ENCODE measurements around the gene RBM4B. TPM values are rescaled to one million over a fixed set of nuclear protein-coding genes. Genes with fewer than 3 reads are reported as not detected.

Gene RBM4B
- total and polyA plus RNA-seq, 2 donors from 2014 or later, result 18.2 to 20.8 TPM

- Histone ChIP-seq H3K4me3 (ENCODE audit: low read length in 3 of 3) (no peak overlapping the region), H3K4me1 (ENCODE audit: control insufficient read depth in 2 of 3, insufficient read depth in 2 of 3, low read depth in 1 of 3, low read length in 3 of 3) (no peaks in the 10 kb centered on the region), H3K27ac (ENCODE audit: low read depth in 2 of 2, low read length in 2 of 2) (no peak overlapping the region), H3K9ac (ENCODE audit: low read length in 3 of 3) (no peak overlapping the region), H3K9me3 (ENCODE audit: control insufficient read depth in 2 of 3, insufficient read depth in 1 of 3, low read length in 3 of 3) (no peaks in the 10 kb centered on the region), H3K27me3 (ENCODE audit: control insufficient read depth, insufficient read depth, low read length) (no peaks in the 10 kb centered on the region), H3K36me3 (ENCODE audit: control insufficient read depth in 2 of 3, insufficient read depth in 3 of 3, low read length in 3 of 3) (peaks cover 0 to 10% (median 0%) of the 10 kb centered on the region in 3 donors)
- FAIRE-seq (no peak), DNase-seq (no peak)
- intact Hi-C loops (cut with DNase I), result no loop called here
- TF ChIP-seq CTCF (IDR thresholded peaks at IDR 0.05; ENCODE audit: borderline replicate concordance, extremely low read depth, insufficient read depth), result no peak
Measured at GRCh38 chr11:66705587-66706335, 28.1 kb upstream of the RBM4B start.

DNA sequence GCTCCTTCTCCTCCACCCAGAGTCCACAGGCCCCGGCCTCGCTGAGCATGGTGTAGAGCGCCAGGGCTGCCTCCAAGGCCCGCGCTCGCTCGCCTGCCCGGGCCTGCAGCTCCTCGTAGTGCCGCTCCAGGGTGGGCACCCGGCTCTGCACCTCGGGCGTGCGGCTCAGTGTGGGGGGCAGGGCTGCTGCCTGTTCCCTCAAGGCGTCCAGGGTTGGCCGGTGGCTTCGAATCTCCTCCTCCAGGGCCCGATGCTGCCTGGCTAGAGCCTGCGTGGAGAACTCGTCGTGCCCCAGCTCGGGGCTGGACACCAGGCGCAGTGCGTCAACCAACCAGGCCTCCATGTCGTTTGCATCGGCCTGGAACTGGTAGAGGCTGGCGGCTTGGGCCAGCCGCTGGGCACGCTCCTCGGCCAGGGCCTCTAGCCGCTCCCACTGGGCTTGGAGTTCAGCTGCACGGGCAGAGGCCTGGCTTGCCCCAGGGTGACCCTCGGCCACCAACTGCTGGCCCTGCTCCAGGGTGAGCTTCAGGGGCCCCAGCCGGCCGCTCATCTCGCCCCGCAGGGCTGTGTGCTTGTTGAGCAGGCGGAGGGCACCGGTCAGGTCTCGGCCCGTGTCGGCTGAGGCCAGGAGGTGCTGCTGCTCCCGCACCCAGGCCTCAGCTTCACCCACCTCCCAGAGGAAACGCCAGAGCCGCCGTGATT, 27.1 kb upstream of the RBM4B start:
- Histone ChIP-seq H3K36me3 (ENCODE audit: control insufficient read depth in 2 of 3, insufficient read depth in 3 of 3, low read length in 3 of 3) (peaks cover 0 to 7% (median 0%) of the 10 kb centered on the region in 3 donors), H3K4me3 (ENCODE audit: low read length in 3 of 3) (no peak overlapping the region), H3K27ac (ENCODE audit: low read depth in 2 of 2, low read length in 2 of 2) (no peak overlapping the region), H3K9me3 (ENCODE audit: control insufficient read depth in 2 of 3, insufficient read depth in 1 of 3, low read length in 3 of 3) (no peaks in the 10 kb centered on the region), H3K27me3 (ENCODE audit: control insufficient read depth, insufficient read depth, low read length) (no peaks in the 10 kb centered on the region), H3K9ac (ENCODE audit: low read length in 3 of 3) (no peak overlapping the region), H3K4me1 (ENCODE audit: control insufficient read depth in 2 of 3, insufficient read depth in 2 of 3, low read depth in 1 of 3, low read length in 3 of 3) (no peaks in the 10 kb centered on the region)
- no peak for FAIRE-seq
- intact Hi-C loops (cut with DNase I), result no loop called here
- no peak for DNase-seq
- no peak for TF ChIP-seq CTCF (IDR thresholded peaks at IDR 0.05; ENCODE audit: borderline replicate concordance, extremely low read depth, insufficient read depth)

DNA sequence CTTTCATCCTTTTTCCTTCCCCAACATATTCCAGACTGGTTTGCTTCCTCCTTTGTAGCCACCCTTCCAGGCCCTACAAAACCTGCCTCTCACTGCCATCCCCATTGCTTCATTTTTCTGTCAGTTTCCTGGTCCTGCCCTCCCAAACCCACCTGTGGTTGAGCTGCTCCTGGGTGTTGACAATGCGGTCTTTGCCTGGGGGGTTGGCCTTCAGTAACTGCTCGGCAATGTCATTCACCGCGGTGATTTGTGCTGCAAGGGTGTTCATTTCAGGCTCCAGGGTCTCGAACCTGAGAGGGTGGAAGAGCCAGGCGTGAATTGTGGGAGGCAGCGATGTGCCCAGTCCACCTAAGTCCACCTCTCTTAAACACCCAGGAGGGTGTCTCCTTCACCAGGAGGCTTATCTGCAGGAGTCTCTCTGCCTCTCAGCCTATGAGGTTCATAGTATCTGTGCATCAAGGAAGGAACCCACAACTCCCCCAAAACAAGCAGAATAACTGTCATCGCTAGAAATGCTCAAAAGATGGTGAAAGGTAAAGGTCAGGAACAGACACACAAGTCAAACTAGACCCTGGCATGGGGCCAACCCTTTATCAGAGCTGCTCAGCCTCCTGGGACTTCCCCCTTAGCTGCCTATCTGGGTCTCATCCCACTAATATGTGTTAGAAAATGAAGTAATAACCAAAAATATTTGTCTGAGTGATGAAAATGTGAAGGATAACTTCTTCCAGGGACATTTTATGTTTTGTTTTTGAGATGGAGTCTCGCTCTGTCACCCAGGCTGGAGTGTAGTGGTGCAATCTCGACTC, 23.9 kb upstream of the RBM4B start:
- TF ChIP-seq CTCF (IDR thresholded peaks at IDR 0.05; ENCODE audit: borderline replicate concordance, extremely low read depth, insufficient read depth), result no peak
- no peak overlapping the region for H3K27ac ChIP-seq (ENCODE audit: low read depth in 2 of 2, low read length in 2 of 2)
- H3K36me3 ChIP-seq (ENCODE audit: control insufficient read depth in 2 of 3, insufficient read depth in 3 of 3, low read length in 3 of 3), result peaks cover 0 to 10% (median 7%) of the 10 kb centered on the region in 3 donors
- no peaks in the 10 kb centered on the region for H3K27me3 ChIP-seq (ENCODE audit: control insufficient read depth, insufficient read depth, low read length)
- no peaks in the 10 kb centered on the region for H3K9me3 ChIP-seq (ENCODE audit: control insufficient read depth in 2 of 3, insufficient read depth in 1 of 3, low read length in 3 of 3)
- DNase-seq (no peak), FAIRE-seq (no peak)
- no peak overlapping the region for H3K9ac ChIP-seq (ENCODE audit: low read length in 3 of 3)
- intact Hi-C loops (cut with DNase I), result no loop called here
- no peaks in the 10 kb centered on the region for H3K4me1 ChIP-seq (ENCODE audit: control insufficient read depth in 2 of 3, insufficient read depth in 2 of 3, low read depth in 1 of 3, low read length in 3 of 3)
- no peak overlapping the region for H3K4me3 ChIP-seq (ENCODE audit: low read length in 3 of 3)

All from kidney (tissue), 14 donors.